T-cell (primary cell): ENCODE measurements around the gene VPS13D. TPM values are rescaled to one million over a fixed set of nuclear protein-coding genes. Genes with fewer than 3 reads are reported as not detected.

Source experiments
- ATAC-seq, 4 experiments: fragments of 200-7000 bp in 3 of 4; fragments of 150-1000 bp in 1 of 4; cut with Tn5 transposase; replicated peaks in 1 of 4; 1 replicate in 3 of 4; 2 replicates in 1 of 4; pipeline ENCODE4 v1.10.0; 2021; ENCODE audit warnings: moderate library complexity in 3 of 4, mild to moderate bottlenecking in 2 of 4, moderate number of reproducible peaks in 1 of 4
- CTCF ChIA-PET, 2 donors: fragments of 300-600 bp; sonication (Branson Sonifier 250); formaldehyde crosslinking; loops; one replicate each; lab custom pipeline; 2022; ENCODE audit warnings: antibody characterized with exemption in 2 of 2; lab: Charles Lee
- POLR2A ChIA-PET, 2 donors: fragments of 300-600 bp; sonication (Branson Sonifier 250); formaldehyde crosslinking; loops; one replicate each; lab custom pipeline; 2022; ENCODE audit warnings: antibody characterized with exemption in 2 of 2; lab: Charles Lee
- DNase-seq, 35 experiments: peaks; one replicate each; pipeline versions ENCODE4 v3.0.0 to v3.0.0-alpha.2; 2013 to 2023
- H3K27ac ChIP-seq: one replicate; pipeline ENCODE4 v1.5.1; 2013; ENCODE audit warnings: low read length
- H3K27me3 ChIP-seq, 2 experiments: replicated peaks in 1 of 2; 1 replicate in 1 of 2; 2 replicates in 1 of 2; pipeline versions ENCODE4 v1.6.1 to v1.7.0; 2013; ENCODE audit warnings: low read length in 1 of 2, mixed read lengths in 1 of 2; ENCODE audit not compliant: control insufficient read depth in 2 of 2, insufficient read depth in 2 of 2; ENCODE audit errors: extremely low read depth in 1 of 2
- H3K36me3 ChIP-seq, 2 donors: 1 replicate in 1 of 2; 2 replicates in 1 of 2; pipeline versions ENCODE4 v1.6.1 to v1.7.0; 2013; ENCODE audit warnings: low read length in 1 of 2; ENCODE audit not compliant: control insufficient read depth in 2 of 2, insufficient read depth in 1 of 2; ENCODE audit errors: extremely low read depth in 1 of 2
- H3K4me1 ChIP-seq, 2 experiments: 1 replicate in 1 of 2; 2 replicates in 1 of 2; pipeline versions ENCODE4 v1.6.1 to v1.7.0; 2013; ENCODE audit warnings: low read length in 2 of 2, mixed read lengths in 1 of 2; ENCODE audit not compliant: insufficient read depth in 2 of 2, control insufficient read depth in 1 of 2; ENCODE audit errors: extremely low read depth in 1 of 2
- H3K4me3 ChIP-seq, 2 donors: 1 replicate in 1 of 2; 2 replicates in 1 of 2; pipeline versions ENCODE4 v1.5.1 to v1.7.0; 2013; ENCODE audit warnings: mild to moderate bottlenecking in 2 of 2, low read length in 1 of 2, moderate library complexity in 1 of 2; ENCODE audit not compliant: control insufficient read depth in 1 of 2; ENCODE audit errors: extremely low read depth in 1 of 2
- H3K9me3 ChIP-seq: 2 replicates; pipeline ENCODE4 v1.7.0; 2013
- H3K27ac Mint-ChIP-seq, 2 donors: one replicate each; pipeline ENCODE4 v1.8.0; 2020 to 2021; ENCODE audit warnings: mild to moderate bottlenecking in 2 of 2, mixed read lengths in 2 of 2
- H3K27me3 Mint-ChIP-seq, 2 donors: one replicate each; pipeline ENCODE4 v1.8.0; 2021 to 2022; ENCODE audit warnings: mixed read lengths in 2 of 2
- H3K36me3 Mint-ChIP-seq: one replicate; pipeline ENCODE4 v1.8.0; 2021; ENCODE audit warnings: mixed read lengths
- H3K4me1 Mint-ChIP-seq, 3 donors: one replicate each; pipeline ENCODE4 v1.8.0; 2020 to 2022; ENCODE audit warnings: mixed read lengths in 3 of 3, mild to moderate bottlenecking in 1 of 3
- H3K4me3 Mint-ChIP-seq, 3 donors: one replicate each; pipeline ENCODE4 v1.8.0; 2020 to 2022; ENCODE audit warnings: mild to moderate bottlenecking in 3 of 3, mixed read lengths in 3 of 3, moderate library complexity in 3 of 3
- H3K9me3 Mint-ChIP-seq, 3 donors: one replicate each; pipeline ENCODE4 v1.8.0; 2020 to 2022; ENCODE audit warnings: mixed read lengths in 3 of 3
- WGBS: methylation state at CpG from one replicate; pipeline ENCODE4 v1.1.5; 2013; ENCODE audit warnings: missing lambda C conversion rate; ENCODE audit not compliant: insufficient coverage; 5-methylcytosine and 5-hydroxymethylcytosine counted together
- total RNA-seq, 35 experiments: library from RNA in 6 of 35; stranded (reverse) in 6 of 35; fragments of 120-200 nt in 1 of 35; gene quantifications; one replicate each; pipeline versions ENCODE4 v1.2.1 to v1.2.4 and lab custom pipeline; 2013 to 2026

Gene VPS13D
- total RNA-seq, 5 donors from 2014 or later (not counting 1 experiment from before 2014, with no cell fraction given): 73.5 to 85.9 (median 75.8) TPM

DNA sequence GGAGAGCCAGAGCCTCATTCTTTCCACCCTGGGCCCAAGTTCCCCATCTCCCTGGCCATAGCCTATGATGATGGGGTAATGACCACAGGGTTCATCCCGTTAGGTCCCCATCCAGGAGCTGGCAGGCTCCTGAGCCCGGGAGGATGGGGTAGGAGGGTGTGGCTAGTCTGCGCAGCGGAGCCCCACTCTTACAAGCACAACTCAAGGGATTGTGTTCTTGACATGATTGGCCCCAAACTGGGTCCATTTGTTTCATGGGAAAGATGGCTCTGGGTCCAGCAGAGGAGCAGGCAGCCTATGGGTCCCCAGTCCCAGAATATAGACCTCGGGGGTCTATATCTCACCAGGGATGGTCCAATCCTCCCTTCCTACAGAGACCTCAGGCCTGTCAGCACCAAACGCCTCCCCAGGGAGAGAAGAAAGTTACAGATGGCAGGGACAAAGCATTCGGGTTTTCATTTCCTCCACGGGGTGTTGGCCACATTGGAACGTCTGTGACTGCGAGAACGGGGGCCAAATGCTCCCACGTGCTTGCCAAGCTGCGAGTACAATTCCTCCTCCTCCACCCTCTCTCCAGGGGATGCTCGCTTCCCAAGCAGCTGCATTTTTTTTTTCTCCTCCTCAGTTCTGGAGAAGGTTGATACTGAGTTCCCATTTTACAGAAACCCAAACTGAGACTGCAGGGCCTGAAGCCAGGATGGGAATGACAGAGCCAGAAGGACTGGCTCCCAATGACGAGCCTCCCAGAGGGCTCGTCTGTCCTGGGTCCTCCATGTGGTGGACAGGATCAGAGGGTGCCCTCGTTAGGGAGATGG is 317.1 kb downstream of the VPS13D start:
- H3K4me3 ChIP-seq: no peak overlapping the region
- ChIA-PET POLR2A (no interaction called here), CTCF (no interaction called here)
- ATAC-seq: no peak
- H3K4me3 Mint-ChIP-seq: no peak overlapping the region
- H3K27ac Mint-ChIP-seq: no peak overlapping the region
- peaks cover 1 to 7% (median 5%) of the 10 kb centered on the region in 3 donors for H3K4me1 Mint-ChIP-seq
- no peak for DNase-seq
- no peaks in the 10 kb centered on the region for H3K9me3 Mint-ChIP-seq
- H3K9me3 ChIP-seq: no peaks in the 10 kb centered on the region
- H3K36me3 Mint-ChIP-seq: no peaks in the 10 kb centered on the region
- H3K4me1 ChIP-seq: no peaks in the 10 kb centered on the region
- peaks cover 0 to 23% of the 10 kb centered on the region in 2 experiments for H3K27me3 ChIP-seq
- WGBS: 75% methylated on average over 9 of the region's 17 CpGs
- no peak overlapping the region for H3K27ac ChIP-seq
- H3K27me3 Mint-ChIP-seq: peaks cover 0 to 6% of the 10 kb centered on the region in 2 donors
- H3K36me3 ChIP-seq: no peaks in the 10 kb centered on the region

DNA sequence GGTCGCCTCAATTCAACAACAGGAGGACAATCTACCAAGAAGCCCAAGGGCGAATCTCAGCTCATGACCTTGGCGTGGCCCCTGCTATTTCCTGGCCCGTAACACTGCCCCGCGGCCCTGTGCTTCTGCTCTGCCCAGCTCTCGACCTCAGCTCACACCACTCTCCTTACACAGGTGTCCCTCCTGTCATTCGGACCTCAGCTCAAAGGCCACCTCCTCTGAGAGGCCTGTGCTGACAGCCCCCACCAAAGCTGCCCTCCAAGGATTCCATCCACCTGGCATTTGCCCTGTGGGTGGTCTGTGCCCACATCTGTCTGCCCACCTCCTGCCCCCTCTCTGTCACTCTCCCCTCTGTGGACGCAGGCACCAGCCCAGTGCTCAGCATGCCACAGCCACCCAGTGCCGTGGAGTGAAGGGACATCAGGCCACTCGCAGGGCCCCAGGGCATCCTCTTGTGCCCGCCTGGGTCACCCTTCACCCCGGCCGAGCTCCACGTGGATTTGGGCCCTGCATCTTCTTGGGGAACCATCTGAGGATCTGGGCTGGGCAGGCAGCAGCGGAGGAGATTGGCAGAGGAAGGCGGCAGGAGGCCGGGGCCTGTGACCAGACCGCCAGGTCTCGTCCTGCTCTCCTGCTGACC is 317.9 kb downstream of the VPS13D start:
- CTCF ChIA-PET: no interaction called here
- WGBS: 82% methylated on average over 17 of the region's 20 CpGs
- POLR2A ChIA-PET: no interaction called here
- H3K27me3 ChIP-seq: peaks cover 0 to 20% of the 10 kb centered on the region in 2 experiments
- DNase-seq (no peak), ATAC-seq (no peak)
- H3K4me1 ChIP-seq: no peaks in the 10 kb centered on the region
- H3K27ac ChIP-seq: no peak overlapping the region
- peaks cover 0 to 7% (median 1%) of the 10 kb centered on the region in 3 donors for H3K4me1 Mint-ChIP-seq
- no peaks in the 10 kb centered on the region for H3K9me3 Mint-ChIP-seq
- H3K27ac Mint-ChIP-seq: no peak overlapping the region
- H3K4me3 Mint-ChIP-seq: no peak overlapping the region
- H3K27me3 Mint-ChIP-seq: peaks cover 0 to 6% of the 10 kb centered on the region in 2 donors
- no peaks in the 10 kb centered on the region for H3K36me3 Mint-ChIP-seq
- no peaks in the 10 kb centered on the region for H3K9me3 ChIP-seq
- no peak overlapping the region for H3K4me3 ChIP-seq
- H3K36me3 ChIP-seq: no peaks in the 10 kb centered on the region

DNA sequence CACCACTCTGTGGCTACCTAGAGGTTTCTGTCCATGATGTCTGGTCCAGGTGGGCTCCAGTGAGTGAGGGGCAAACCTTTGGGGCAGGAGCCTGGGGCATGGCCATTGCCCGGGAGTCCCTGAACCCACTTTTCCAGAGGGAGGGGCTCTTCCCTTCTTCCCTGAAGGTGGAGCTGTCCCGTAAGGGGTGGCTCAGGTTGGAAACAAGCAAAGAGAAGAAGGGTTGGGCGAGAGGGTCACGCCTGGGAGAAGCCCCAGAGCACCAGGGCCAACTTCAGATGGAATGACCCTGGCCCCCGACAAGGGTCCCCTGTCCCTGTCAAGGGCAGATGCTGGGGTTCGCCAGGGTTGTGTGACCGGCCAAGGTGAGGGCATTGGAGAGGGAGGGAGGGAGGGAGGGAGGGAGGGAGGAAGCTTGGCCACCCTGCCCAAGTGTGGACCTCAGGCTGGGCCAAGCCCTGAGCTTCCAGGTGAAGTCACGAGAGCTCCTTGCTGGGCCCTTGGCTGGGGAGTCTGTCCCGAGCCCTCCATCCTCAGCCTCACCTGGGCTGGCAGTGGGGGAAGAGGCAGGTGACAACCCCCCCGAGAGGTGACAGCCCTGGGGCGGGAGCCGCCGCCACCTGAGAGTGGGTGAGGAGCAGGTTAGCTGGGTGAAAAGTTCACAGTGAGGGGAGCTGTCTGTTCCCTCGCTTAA is 318.6 kb downstream of the VPS13D start:
- Histone ChIP-seq H3K9me3 (no peaks in the 10 kb centered on the region), H3K27me3 (peaks cover 0 to 20% of the 10 kb centered on the region in 2 experiments), H3K4me1 (no peaks in the 10 kb centered on the region), H3K36me3 (no peaks in the 10 kb centered on the region), H3K4me3 (no peak overlapping the region), H3K27ac (no peak overlapping the region)
- Mint-ChIP-seq H3K36me3 (no peaks in the 10 kb centered on the region), H3K4me1 (peaks cover 0 to 7% (median 1%) of the 10 kb centered on the region in 3 donors), H3K9me3 (no peaks in the 10 kb centered on the region), H3K27ac (no peak overlapping the region), H3K4me3 (no peak overlapping the region), H3K27me3 (peaks cover 0 to 6% of the 10 kb centered on the region in 2 donors)
- ChIA-PET POLR2A (no interaction called here), CTCF (interaction anchor here in 1 of 2 donors (0.6 kb wide), 1 partner anchor 20 kb away, joined by 3 read pairs; no protein-coding TSS in a partner anchor)
- no peak for ATAC-seq
- 93% methylated on average over 5 of the region's 14 CpGs for WGBS
- no peak for DNase-seq

DNA sequence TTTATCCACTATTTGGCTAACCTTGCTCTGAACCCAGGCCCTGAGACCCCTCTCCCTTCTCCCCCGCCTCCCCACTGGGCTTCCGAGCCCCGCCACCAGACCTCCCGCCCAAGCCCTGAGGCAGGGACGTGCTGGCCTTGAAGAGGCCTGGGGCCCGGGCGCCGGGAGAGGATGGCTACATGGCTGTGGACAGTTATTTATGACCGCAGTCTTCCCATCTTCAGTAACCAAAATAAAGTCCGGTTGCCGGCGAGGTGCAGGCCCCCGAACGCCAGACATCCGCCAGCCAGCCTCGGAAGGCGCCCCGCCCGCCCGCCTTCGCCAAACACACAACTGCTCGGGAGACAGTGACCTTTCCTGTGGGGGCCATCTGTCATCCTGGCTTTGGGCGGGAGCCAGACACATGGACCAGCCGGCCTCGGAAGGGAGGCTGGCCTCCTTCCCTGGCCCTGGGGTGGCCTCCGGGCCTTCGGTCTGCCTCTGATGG is 319.2 kb downstream of the VPS13D start:
- peaks cover 0 to 6% of the 10 kb centered on the region in 2 donors for H3K27me3 Mint-ChIP-seq
- Histone ChIP-seq H3K27me3 (peaks cover 0 to 20% of the 10 kb centered on the region in 2 experiments), H3K36me3 (no peaks in the 10 kb centered on the region), H3K9me3 (no peaks in the 10 kb centered on the region), H3K4me1 (no peaks in the 10 kb centered on the region), H3K27ac (no peak overlapping the region), H3K4me3 (no peak overlapping the region)
- ChIA-PET POLR2A (no interaction called here), CTCF (no interaction called here)
- DNase-seq: no peak
- H3K4me3 Mint-ChIP-seq: no peak overlapping the region
- ATAC-seq: no peak
- 87% methylated on average over 22 of the region's 27 CpGs for whole genome bisulfite sequencing
- H3K4me1 Mint-ChIP-seq: peaks cover 0 to 7% (median 1%) of the 10 kb centered on the region in 3 donors
- H3K36me3 Mint-ChIP-seq: no peaks in the 10 kb centered on the region
- no peaks in the 10 kb centered on the region for H3K9me3 Mint-ChIP-seq
- no peak overlapping the region for H3K27ac Mint-ChIP-seq

DNA sequence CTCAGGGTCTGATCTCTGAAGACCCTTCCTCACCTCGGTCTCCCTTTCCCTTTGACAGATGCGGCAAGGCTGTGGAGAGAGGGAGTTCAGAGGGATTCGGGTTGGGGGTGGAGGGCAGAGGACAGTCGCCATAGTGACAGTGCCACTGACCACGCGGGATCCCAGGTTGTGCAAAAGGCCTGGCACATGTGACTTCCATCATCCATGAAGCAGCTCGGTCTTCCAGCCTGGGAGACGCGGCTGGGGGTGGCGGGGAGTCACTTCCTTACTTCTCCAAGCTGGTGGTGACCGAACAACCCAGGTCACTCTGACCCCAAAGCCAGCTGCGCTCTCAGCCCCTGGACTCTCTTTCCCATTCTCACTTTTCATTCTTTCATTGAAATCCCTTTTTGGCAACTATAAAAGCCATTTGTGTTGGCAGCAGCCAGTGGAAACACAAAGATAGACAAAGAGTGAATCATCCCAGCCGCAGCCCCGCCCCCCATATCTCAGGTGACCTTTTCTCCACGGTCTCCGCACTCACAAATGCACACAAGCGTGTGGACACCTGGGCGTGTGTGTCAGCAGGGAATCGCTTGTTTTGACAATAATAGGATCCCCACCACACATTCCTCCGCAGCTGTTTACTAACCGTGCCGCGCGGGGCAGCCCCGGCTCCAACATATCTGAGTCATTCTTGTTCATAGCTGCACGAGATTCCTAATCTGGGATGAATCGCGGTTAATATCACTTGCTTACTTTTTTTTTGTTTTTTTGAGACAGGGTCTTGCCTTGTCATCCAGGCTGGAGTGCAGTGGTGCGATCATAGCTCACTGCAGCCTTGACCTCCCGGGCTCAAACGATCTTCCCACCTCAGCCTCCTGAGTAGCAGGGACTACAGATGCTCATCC is 319.9 kb downstream of the VPS13D start:
- ChIA-PET CTCF (no interaction called here), POLR2A (no interaction called here)
- Mint-ChIP-seq H3K9me3 (no peaks in the 10 kb centered on the region), H3K4me1 (peaks cover 0 to 3% (median 1%) of the 10 kb centered on the region in 3 donors), H3K36me3 (no peaks in the 10 kb centered on the region), H3K27me3 (peaks cover 0 to 2% of the 10 kb centered on the region in 2 donors), H3K4me3 (no peak overlapping the region), H3K27ac (no peak overlapping the region)
- H3K4me3 ChIP-seq: no peak overlapping the region
- peaks cover 0 to 17% of the 10 kb centered on the region in 2 experiments for H3K27me3 ChIP-seq
- H3K4me1 ChIP-seq: no peaks in the 10 kb centered on the region
- H3K27ac ChIP-seq: no peak overlapping the region
- ATAC-seq (no peak), DNase-seq (no peak)
- H3K9me3 ChIP-seq: no peaks in the 10 kb centered on the region
- H3K36me3 ChIP-seq: no peaks in the 10 kb centered on the region
- 86% methylated on average over 22 of the region's 31 CpGs for WGBS
